IPS-18a (cell line): ENCODE measurements around the gene ALG14.
A peak's percentile ranks its signal among the peaks of the same experiment; 100 is the strongest.

Experiments used
- H3K27ac ChIP-seq: one replicate; pipeline ENCODE4 v1.5.1; 2013; ENCODE audit warnings: low read length
- H3K27me3 ChIP-seq: one replicate; pipeline ENCODE4 v1.6.1; 2013; ENCODE audit warnings: mild to moderate bottlenecking, low read length; ENCODE audit not compliant: control insufficient read depth, insufficient read depth
- H3K36me3 ChIP-seq: one replicate; pipeline ENCODE4 v1.6.1; 2013; ENCODE audit warnings: low read depth, low read length; ENCODE audit not compliant: control insufficient read depth
- H3K4me1 ChIP-seq: one replicate; pipeline ENCODE4 v1.6.1; 2013; ENCODE audit warnings: low read depth, low read length; ENCODE audit not compliant: control insufficient read depth
- H3K4me3 ChIP-seq: one replicate; pipeline ENCODE4 v1.5.1; 2013; ENCODE audit warnings: low read length
- H3K9ac ChIP-seq: one replicate; pipeline ENCODE4 v1.6.1; 2013; ENCODE audit warnings: mild to moderate bottlenecking, low read length, moderate library complexity
- H3K9me3 ChIP-seq: one replicate; pipeline ENCODE4 v1.6.1; 2013; ENCODE audit warnings: low read depth, low read length; ENCODE audit not compliant: control insufficient read depth

The ALG14 gene

GRCh38 chr1:94929351-94930217 lies 143.2 kb downstream of the ALG14 start:
- H3K9ac ChIP-seq = no peak overlapping the region
- H3K4me3 ChIP-seq = peak overlapping the region; percentile 63
- no peaks in the 10 kb centered on the region for H3K27me3 ChIP-seq
- H3K9me3 ChIP-seq = no peaks in the 10 kb centered on the region
- H3K27ac ChIP-seq = no peak overlapping the region
- peaks cover 23% of the 10 kb centered on the region for H3K4me1 ChIP-seq
- H3K36me3 ChIP-seq = peaks cover 4% of the 10 kb centered on the region

GRCh38 chr1:94928293-94928939 lies 144.3 kb downstream of the ALG14 start:
- Histone ChIP-seq H3K27me3 (no peaks in the 10 kb centered on the region), H3K9ac (peak overlapping the region; percentile 82), H3K9me3 (no peaks in the 10 kb centered on the region), H3K36me3 (peaks cover 2% of the 10 kb centered on the region), H3K4me3 (peak overlapping the region; percentile 63), H3K4me1 (peaks cover 29% of the 10 kb centered on the region), H3K27ac (peak overlapping the region; percentile 85)

GRCh38 chr1:94927405-94928175 lies 145.2 kb downstream of the ALG14 start:
- H3K9ac ChIP-seq = peak overlapping the region; percentile 82
- H3K27me3 ChIP-seq = no peaks in the 10 kb centered on the region
- H3K27ac ChIP-seq = peak overlapping the region; percentile 85
- peaks cover 35% of the 10 kb centered on the region for H3K4me1 ChIP-seq
- no peaks in the 10 kb centered on the region for H3K36me3 ChIP-seq
- H3K4me3 ChIP-seq = peak overlapping the region; percentile 63
- H3K9me3 ChIP-seq = no peaks in the 10 kb centered on the region

GRCh38 chr1:94926915-94927404 lies 145.8 kb downstream of the ALG14 start, which contains the start of gene CNN3:
Gene CNN3, minus strand, starts transcription at chr1:94927110. Its CDS starts 216 bp downstream, at chr1:94926894.
- no peaks in the 10 kb centered on the region for H3K36me3 ChIP-seq
- H3K27ac ChIP-seq = peak within 1 kb of the TSS; percentile 94
- no peaks in the 10 kb centered on the region for H3K9me3 ChIP-seq
- H3K4me1 ChIP-seq = peaks cover 35% of the 10 kb centered on the region
- no peaks in the 10 kb centered on the region for H3K27me3 ChIP-seq
- H3K9ac ChIP-seq = peak within 1 kb of the TSS; percentile 98
- peak within 1 kb of the TSS; percentile 97 for H3K4me3 ChIP-seq

GRCh38 chr1:94926126-94926914 lies 146.4 kb downstream of the ALG14 start:
- H3K4me3 ChIP-seq = peak overlapping the region; percentile 97
- H3K36me3 ChIP-seq = no peaks in the 10 kb centered on the region

GRCh38 chr1:94925561-94926125 lies 147.1 kb downstream of the ALG14 start:
- Histone ChIP-seq H3K4me3 (peak overlapping the region; percentile 97), H3K36me3 (no peaks in the 10 kb centered on the region), H3K27ac (peak overlapping the region; percentile 94), H3K4me1 (peaks cover 35% of the 10 kb centered on the region), H3K9ac (peak overlapping the region; percentile 98), H3K9me3 (no peaks in the 10 kb centered on the region), H3K27me3 (no peaks in the 10 kb centered on the region)

More at GRCh38 chr1:94926126-94926914, 146.4 kb downstream of the ALG14 start:
- H3K27ac ChIP-seq = peak overlapping the region; percentile 94
- H3K27me3 ChIP-seq = no peaks in the 10 kb centered on the region
- H3K9ac ChIP-seq = peak overlapping the region; percentile 98
- peaks cover 35% of the 10 kb centered on the region for H3K4me1 ChIP-seq
- no peaks in the 10 kb centered on the region for H3K9me3 ChIP-seq

GRCh38 chr1:94925004-94925403 lies 147.7 kb downstream of the ALG14 start:
- Histone ChIP-seq H3K4me3 (peak overlapping the region; percentile 97), H3K27me3 (no peaks in the 10 kb centered on the region), H3K27ac (no peak overlapping the region)

More at GRCh38 chr1:94925004-94925403, 147.7 kb downstream of the ALG14 start:
- H3K9me3 ChIP-seq = no peaks in the 10 kb centered on the region
- no peaks in the 10 kb centered on the region for H3K36me3 ChIP-seq
- H3K4me1 ChIP-seq = peaks cover 36% of the 10 kb centered on the region
- peak overlapping the region; percentile 98 for H3K9ac ChIP-seq
